Body of pancreas (tissue), 4 donors: ENCODE data around the gene GPR155. TPM values are rescaled to one million over a fixed set of nuclear protein-coding genes. Genes with fewer than 3 reads are reported as not detected.
A peak's percentile ranks its signal among the peaks of the same experiment; 100 is the strongest.

ENCODE experiments used
- ATAC-seq: fragments of 150-250 bp; one replicate; pipeline ENCODE4 v1.9.1; 2016
- DNase-seq, 4 donors: peaks; one replicate each; pipeline ENCODE4 v3.0.0-alpha.2; 2019
- H3K27ac ChIP-seq, 4 donors: fragments of 200-600 bp; sonication (generic); 1 replicate in 3 of 4; 2 replicates in 1 of 4; pipeline versions ENCODE4 v1.5.1 to v1.6.1; 2016 to 2019; ENCODE audit warnings: mild to moderate bottlenecking in 1 of 4, mixed read lengths in 1 of 4, moderate library complexity in 1 of 4
- H3K27me3 ChIP-seq, 2 donors: fragments of 200-600 bp; sonication (generic); one replicate each; pipeline ENCODE4 v1.6.0; 2016; ENCODE audit warnings: mild to moderate bottlenecking in 1 of 2
- H3K36me3 ChIP-seq, 2 donors: fragments of 200-600 bp; sonication (generic); replicated peaks in 1 of 2; 2 replicates each; pipeline ENCODE4 v1.5.1; 2016; ENCODE audit warnings: low read depth in 2 of 2; ENCODE audit not compliant: insufficient read depth in 1 of 2
- H3K4me1 ChIP-seq: fragments of 200-600 bp; sonication (generic); one replicate; pipeline ENCODE4 v1.6.0; 2016
- H3K4me3 ChIP-seq, 2 donors: fragments of 200-600 bp; sonication (generic); 1 replicate in 1 of 2; 2 replicates in 1 of 2; pipeline ENCODE4 v1.5.1; 2016 to 2019
- H3K9me3 ChIP-seq, 3 donors: fragments of 200-600 bp; sonication (generic); 1 replicate in 2 of 3; 2 replicates in 1 of 3; pipeline ENCODE4 v1.5.1; 2016
- POLR2A ChIP-seq, 3 donors: fragments of 450-650 bp; IDR thresholded peaks; one replicate each; pipeline ENCODE4 v1.6.1; 2016; ENCODE audit warnings: antibody characterized with exemption in 3 of 3, mild to moderate bottlenecking in 2 of 3
- WGBS, 2 donors: methylation state at CpG; one replicate each; pipeline ENCODE4 v1.1.5; 2017; 5-methylcytosine and 5-hydroxymethylcytosine counted together
- intact Hi-C: fragments of 100-400 bp; cut with DNase I; formaldehyde crosslinking; loops from one replicate; pipeline ENCODE4 v1.15.1; 2023
- total RNA-seq, 2 donors: library from RNA; depleted of rRNA; stranded (reverse); fragments of >200 nt; gene quantifications; one replicate each; pipeline ENCODE4 v1.1.0, GENCODE V29; 2016
- TF ChIP-seq, protein P1 (sequence below), 7 experiments: fragments of 450-650 bp in 4 of 7; fragments of 200-600 bp in 3 of 7; sonication (generic) in 3 of 7; IDR thresholded peaks; one replicate each; pipeline ENCODE4 v1.5.1; 2016 to 2019; ENCODE audit warnings: antibody characterized with exemption in 7 of 7

GPR155 gene
- total RNA-seq, 2 donors from 2014 or later: 4.6 to 8.6 TPM

DNA sequence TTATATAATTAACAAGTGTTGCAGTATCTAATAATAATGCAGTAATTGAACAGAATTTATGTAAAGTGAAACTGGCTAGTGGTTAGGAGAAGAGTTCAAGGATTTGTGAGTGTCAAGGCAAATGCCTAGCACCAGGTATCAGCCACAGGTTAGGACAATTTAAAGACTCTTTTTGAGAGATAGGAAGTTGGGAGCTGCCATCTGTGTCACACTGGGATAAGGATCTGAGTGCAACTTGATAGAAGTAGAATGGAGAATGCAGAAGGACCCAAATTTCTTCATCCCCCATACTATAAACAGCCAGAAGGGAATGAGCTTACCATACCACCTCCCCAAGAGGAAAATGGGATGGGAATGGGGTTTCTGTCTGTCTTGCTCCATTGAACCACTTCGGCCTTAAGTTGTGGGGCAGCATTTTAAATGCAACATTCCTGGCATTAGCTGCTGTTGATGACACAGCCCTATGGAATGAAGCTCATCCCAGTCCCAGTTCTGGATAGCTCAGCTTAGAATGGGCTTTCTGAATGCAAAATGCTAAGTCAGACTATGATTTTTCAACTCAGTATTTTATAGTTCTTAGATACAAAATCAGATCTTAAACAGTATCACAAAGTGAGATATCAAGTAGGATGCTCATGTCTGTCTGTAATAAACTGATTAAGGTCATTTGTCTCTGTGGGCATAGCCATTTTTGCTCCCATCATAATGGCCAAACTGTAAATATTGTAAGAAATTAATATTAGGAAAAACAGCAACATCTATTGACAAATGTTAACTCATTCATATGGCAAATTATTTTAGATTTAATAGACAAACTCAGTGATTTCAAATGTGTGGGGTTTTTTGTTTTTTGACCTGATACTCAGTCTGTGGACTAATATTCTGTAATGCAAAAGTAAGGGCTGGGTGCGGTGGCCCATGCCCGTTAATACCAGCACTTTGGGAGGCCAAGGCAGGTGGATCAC, 44.0 kb downstream of the GPR155 start:
- no peak overlapping the region for H3K27ac ChIP-seq
- intact Hi-C loops: no loop called here

DNA sequence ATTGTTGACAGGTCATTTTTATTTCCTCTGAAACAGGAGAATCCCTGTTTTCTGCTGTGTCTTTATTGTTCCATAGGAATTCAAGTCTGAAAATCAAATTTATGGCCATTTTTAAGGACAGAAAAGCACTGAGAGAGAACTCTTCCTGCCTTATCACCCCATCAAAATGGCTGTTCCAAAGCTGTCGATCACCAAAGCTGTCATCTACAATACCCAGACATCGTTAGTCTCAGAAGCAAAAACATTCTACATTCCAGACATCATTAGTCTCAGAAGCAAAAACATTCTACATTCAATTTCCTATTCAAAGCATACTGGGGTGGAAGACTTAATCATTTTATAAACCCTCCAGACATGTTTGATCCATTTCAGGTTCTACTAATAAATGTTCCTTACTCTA, 46.9 kb downstream of the GPR155 start:
- DNase-seq (no peak), ATAC-seq (no peak)
- Histone ChIP-seq H3K27me3 (no peaks in the 10 kb centered on the region), H3K4me3 (no peak overlapping the region), H3K27ac (no peak overlapping the region), H3K9me3 (no peaks in the 10 kb centered on the region), H3K4me1 (no peaks in the 10 kb centered on the region), H3K36me3 (peaks cover 0 to 2% of the 10 kb centered on the region in 2 donors)
- intact Hi-C loops: no loop called here
- no peak for TF ChIP-seq POLR2A (IDR thresholded peaks at IDR 0.05)
- TF ChIP-seq, protein P1, sequence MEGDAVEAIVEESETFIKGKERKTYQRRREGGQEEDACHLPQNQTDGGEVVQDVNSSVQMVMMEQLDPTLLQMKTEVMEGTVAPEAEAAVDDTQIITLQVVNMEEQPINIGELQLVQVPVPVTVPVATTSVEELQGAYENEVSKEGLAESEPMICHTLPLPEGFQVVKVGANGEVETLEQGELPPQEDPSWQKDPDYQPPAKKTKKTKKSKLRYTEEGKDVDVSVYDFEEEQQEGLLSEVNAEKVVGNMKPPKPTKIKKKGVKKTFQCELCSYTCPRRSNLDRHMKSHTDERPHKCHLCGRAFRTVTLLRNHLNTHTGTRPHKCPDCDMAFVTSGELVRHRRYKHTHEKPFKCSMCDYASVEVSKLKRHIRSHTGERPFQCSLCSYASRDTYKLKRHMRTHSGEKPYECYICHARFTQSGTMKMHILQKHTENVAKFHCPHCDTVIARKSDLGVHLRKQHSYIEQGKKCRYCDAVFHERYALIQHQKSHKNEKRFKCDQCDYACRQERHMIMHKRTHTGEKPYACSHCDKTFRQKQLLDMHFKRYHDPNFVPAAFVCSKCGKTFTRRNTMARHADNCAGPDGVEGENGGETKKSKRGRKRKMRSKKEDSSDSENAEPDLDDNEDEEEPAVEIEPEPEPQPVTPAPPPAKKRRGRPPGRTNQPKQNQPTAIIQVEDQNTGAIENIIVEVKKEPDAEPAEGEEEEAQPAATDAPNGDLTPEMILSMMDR (IDR thresholded peaks at IDR 0.05): no peak
- 74 to 91% methylated on average over 2 of the region's 2 CpGs for WGBS, 2 donors

More for the DNA sequence above, 44.0 kb downstream of the GPR155 start:
- TF ChIP-seq, protein P1 (IDR thresholded peaks at IDR 0.05): no peak
- no peak for TF ChIP-seq POLR2A (IDR thresholded peaks at IDR 0.05)
- Histone ChIP-seq H3K4me3 (no peak overlapping the region), H3K9me3 (no peaks in the 10 kb centered on the region), H3K4me1 (no peaks in the 10 kb centered on the region), H3K36me3 (peaks cover 0 to 2% of the 10 kb centered on the region in 2 donors), H3K27me3 (no peaks in the 10 kb centered on the region)
- 80 to 84% methylated on average over 3 of the region's 3 CpGs for WGBS, 2 donors
- no peak for ATAC-seq
- no peak for DNase-seq

DNA sequence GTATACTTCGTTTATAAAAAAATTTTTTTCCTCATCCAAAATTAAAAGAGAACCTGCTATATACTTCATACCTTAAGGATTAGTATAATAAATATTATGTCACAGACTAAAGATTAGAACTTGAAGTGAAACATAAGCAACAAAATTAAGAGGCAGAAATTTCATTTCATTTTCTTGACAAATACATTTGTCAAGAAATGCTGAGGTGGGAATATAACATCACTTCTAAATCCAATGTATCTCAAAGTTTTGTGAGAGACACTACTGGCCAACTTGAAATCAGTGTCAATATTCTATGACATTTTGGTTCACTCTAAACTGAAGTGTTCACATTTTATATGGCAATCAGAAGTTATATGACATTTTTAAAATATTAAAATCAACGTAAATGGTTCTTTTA, 47.5 kb downstream of the GPR155 start:
- Histone ChIP-seq H3K27ac (no peak overlapping the region), H3K36me3 (peaks cover 0 to 2% of the 10 kb centered on the region in 2 donors), H3K9me3 (no peaks in the 10 kb centered on the region), H3K4me1 (no peaks in the 10 kb centered on the region), H3K4me3 (no peak overlapping the region), H3K27me3 (no peaks in the 10 kb centered on the region)
- no peak for DNase-seq
- 76 to 80% methylated on average over 2 of the region's 2 CpGs for WGBS, 2 donors
- no peak for ATAC-seq
- intact Hi-C loops: no loop called here
- TF ChIP-seq POLR2A (IDR thresholded peaks at IDR 0.05): no peak
- TF ChIP-seq, protein P1 (IDR thresholded peaks at IDR 0.05): no peak

DNA sequence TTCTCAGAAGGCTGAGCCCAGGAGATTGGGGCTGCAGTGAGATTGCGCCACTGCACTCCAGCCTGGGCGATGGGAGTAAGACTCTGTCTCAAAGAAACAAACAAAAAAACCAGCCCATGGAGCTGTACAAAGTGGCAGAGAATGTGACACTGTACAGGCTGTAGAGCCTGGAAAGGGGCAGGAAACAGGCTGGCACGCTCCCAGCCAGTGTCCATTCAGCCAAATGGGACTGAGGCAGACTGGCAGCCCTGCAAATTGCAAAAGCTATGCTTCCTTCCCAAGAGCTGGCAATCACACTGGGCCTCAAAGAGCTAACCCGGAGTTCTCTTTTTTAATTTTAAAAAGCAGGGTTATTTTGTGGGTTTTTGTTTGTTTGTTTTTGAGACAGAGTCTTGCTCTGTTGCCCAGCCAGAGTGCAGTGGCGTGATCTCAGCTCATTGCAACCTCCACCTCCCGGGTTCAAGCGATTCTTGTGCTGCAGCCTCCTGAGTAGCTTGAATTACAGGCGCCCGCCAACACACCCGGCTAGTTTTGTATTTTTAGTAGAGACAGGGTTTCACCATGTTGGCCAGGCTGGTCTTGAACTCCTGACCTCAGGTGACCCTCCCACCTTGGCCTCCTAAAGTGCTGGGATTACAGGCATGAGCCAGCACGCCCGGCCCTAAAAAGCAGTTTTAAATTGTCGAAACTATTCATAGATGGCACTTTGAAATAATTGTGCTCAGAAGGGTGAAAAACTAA, 48.5 kb downstream of the GPR155 start:
- intact Hi-C loops: no loop called here
- H3K36me3 ChIP-seq: no peaks in the 10 kb centered on the region
- H3K27me3 ChIP-seq: no peaks in the 10 kb centered on the region
- H3K4me3 ChIP-seq: no peak overlapping the region
- 84 to 91% methylated on average over 13 of the region's 13 CpGs for WGBS, 2 donors
- H3K9me3 ChIP-seq: no peaks in the 10 kb centered on the region
- H3K27ac ChIP-seq: no peak overlapping the region
- DNase-seq (peak in 1 of 4 donors; percentile 14), ATAC-seq (no peak)
- no peaks in the 10 kb centered on the region for H3K4me1 ChIP-seq
- no peak for TF ChIP-seq POLR2A (IDR thresholded peaks at IDR 0.05)
- TF ChIP-seq, protein P1 (IDR thresholded peaks at IDR 0.05): no peak
